Suprapubic skin (tissue), 4 donors: ENCODE measurements around the gene MAP3K8.

Experiments used
- CTCF ChIP-seq, 2 donors: fragments of 200-600 bp in 1 of 2; fragments of 450-650 bp in 1 of 2; sonication (generic) in 1 of 2; IDR thresholded peaks; one replicate each; pipeline ENCODE4 v1.5.1; 2016 to 2019; ENCODE audit warnings: antibody characterized with exemption in 2 of 2, mild to moderate bottlenecking in 1 of 2, moderate library complexity in 1 of 2
- EP300 ChIP-seq: sonication (generic); formaldehyde crosslinking; IDR thresholded peaks from one replicate; pipeline ENCODE4 v1.6.1; 2017; ENCODE audit warnings: antibody characterized with exemption
- POLR2A ChIP-seq, 2 donors: fragments of 450-650 bp; IDR thresholded peaks; one replicate each; pipeline ENCODE4 v1.6.1; 2017; ENCODE audit warnings: antibody characterized with exemption in 2 of 2, mild to moderate bottlenecking in 2 of 2, moderate library complexity in 2 of 2
- POLR2AphosphoS5 ChIP-seq, 3 donors: sonication (generic); formaldehyde crosslinking; IDR thresholded peaks; one replicate each; pipeline ENCODE4 v1.6.1; 2017; ENCODE audit warnings: antibody characterized with exemption in 3 of 3

DNA sequence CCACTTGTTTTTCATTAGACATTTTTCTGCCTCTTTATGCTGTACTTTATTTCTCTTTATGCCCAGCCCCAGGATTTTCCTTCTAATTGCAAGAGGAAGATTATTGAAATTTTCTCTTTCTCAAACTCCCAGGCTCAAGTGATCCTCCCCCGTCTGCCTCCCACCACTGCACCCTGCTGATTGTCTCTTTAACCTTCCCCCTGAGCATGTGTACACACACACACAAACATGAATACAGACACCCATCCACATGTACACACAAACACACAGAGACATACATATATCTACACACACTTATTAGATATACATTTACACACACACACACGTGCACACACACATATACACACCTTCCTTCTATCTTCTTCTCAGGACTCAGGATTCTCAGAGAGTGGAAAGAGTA, 37.3 kb upstream of the MAP3K8 start:
- TF ChIP-seq CTCF (IDR thresholded peaks at IDR 0.05) (no peak), POLR2A (IDR thresholded peaks at IDR 0.05) (no peak), POLR2AphosphoS5 (IDR thresholded peaks at IDR 0.05) (no peak), EP300 (no peak)
